OCI-M2 (cell line): ENCODE results near the gene C19orf12.
A peak's percentile ranks its signal among the peaks of the same experiment; 100 is the strongest.

Experiments
- DNase-seq: peaks from one replicate; lab custom pipeline; 2025; ENCODE audit not compliant: unreplicated experiment; lab: John Stamatoyannopoulos, UW

C19orf12 gene

GRCh38 chr19:29714953-29715700 is at the start of gene C19orf12:
TSS of gene C19orf12 (minus strand) at chr19:29715261. CDS start at chr19:29708413, 6,848 bp downstream.
- DNase-seq: peak; percentile 92

- no peak for DNase-seq
Observed at GRCh38 chr19:29764361-29764760, 49.3 kb upstream of the C19orf12 start.

- DNase-seq: no peak
Observed at GRCh38 chr19:29763196-29763595, 48.1 kb upstream of the C19orf12 start.

GRCh38 chr19:29761575-29762232 is 46.6 kb upstream of the C19orf12 start:
- DNase-seq: no peak

- no peak for DNase-seq
Observed at GRCh38 chr19:29760752-29761502, 45.9 kb upstream of the C19orf12 start.

GRCh38 chr19:29759359-29759758 is 44.3 kb upstream of the C19orf12 start:
- no peak for DNase-seq

- DNase-seq: no peak
Observed at GRCh38 chr19:29758863-29759262, 43.8 kb upstream of the C19orf12 start.

GRCh38 chr19:29757551-29757950 is 42.5 kb upstream of the C19orf12 start:
- no peak for DNase-seq

- no peak for DNase-seq
Observed at GRCh38 chr19:29753934-29754305, 38.9 kb upstream of the C19orf12 start.

- DNase-seq: no peak
Observed at GRCh38 chr19:29753190-29753933, 38.3 kb upstream of the C19orf12 start.

- DNase-seq: no peak
Observed at GRCh38 chr19:29752450-29753025, 37.5 kb upstream of the C19orf12 start.

- no peak for DNase-seq
Observed at GRCh38 chr19:29751932-29752331, 36.9 kb upstream of the C19orf12 start.

- no peak for DNase-seq
Observed at GRCh38 chr19:29750001-29750400, 34.9 kb upstream of the C19orf12 start.

GRCh38 chr19:29748996-29749849 is 34.2 kb upstream of the C19orf12 start:
- DNase-seq: no peak

- no peak for DNase-seq
Observed at GRCh38 chr19:29745253-29745652, 30.2 kb upstream of the C19orf12 start.

GRCh38 chr19:29743681-29744080 is 28.6 kb upstream of the C19orf12 start:
- DNase-seq: no peak

- no peak for DNase-seq
Observed at GRCh38 chr19:29741776-29742175, 26.7 kb upstream of the C19orf12 start.

- DNase-seq: no peak
Observed at GRCh38 chr19:29741226-29741625, 26.2 kb upstream of the C19orf12 start.

GRCh38 chr19:29737461-29738000 is 22.5 kb upstream of the C19orf12 start:
- no peak for DNase-seq

GRCh38 chr19:29735829-29736228 is 20.8 kb upstream of the C19orf12 start:
- DNase-seq: no peak
